Left renal pelvis (tissue), 4 donors: ENCODE measurements around the gene TMEM192. TPM values are rescaled to one million over a fixed set of nuclear protein-coding genes. Genes with fewer than 3 reads are reported as not detected.
"Not testable (repeated sequence)": the region's sequence is repeated elsewhere in the genome, so short reads cannot be mapped to it uniquely, and the experiment has no call there.

Source experiments
- DNase-seq, 4 donors: peaks; one replicate each; pipeline ENCODE4 v3.0.0-alpha.2; 2013; ENCODE audit warnings: low read depth in 4 of 4, low spot score in 3 of 4
- polyA plus RNA-seq, 4 donors: library from polyadenylated mRNA; unstranded; fragments of 120-200 nt; gene quantifications; one replicate each; pipeline ENCODE4 v1.2.1, GENCODE V29; 2013; ENCODE audit not compliant: insufficient read length in 4 of 4

The TMEM192 gene
- polyA plus RNA-seq, 4 donors: 16.4 to 35.2 (median 32.1) TPM

DNA sequence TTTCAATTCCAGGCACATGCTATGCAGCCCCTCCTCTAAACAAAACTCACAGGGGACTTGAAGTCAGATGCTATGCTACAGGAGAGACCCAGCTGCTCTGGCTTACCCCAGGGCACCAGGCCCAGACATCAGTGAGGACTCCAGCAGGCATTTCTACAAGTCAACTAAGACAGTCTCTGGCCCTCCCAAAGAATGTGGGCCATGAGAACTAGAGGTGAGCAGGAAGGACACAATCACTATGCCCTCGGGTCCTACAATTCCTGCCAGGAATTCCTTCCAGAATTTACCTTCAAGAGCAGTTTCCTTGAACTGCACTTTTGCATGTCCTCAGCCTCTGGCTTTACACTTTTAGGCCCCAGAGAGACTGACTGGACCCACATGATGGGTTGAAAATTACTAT, 17.4 kb downstream of the TMEM192 start:
- DNase-seq: no peak

DNA sequence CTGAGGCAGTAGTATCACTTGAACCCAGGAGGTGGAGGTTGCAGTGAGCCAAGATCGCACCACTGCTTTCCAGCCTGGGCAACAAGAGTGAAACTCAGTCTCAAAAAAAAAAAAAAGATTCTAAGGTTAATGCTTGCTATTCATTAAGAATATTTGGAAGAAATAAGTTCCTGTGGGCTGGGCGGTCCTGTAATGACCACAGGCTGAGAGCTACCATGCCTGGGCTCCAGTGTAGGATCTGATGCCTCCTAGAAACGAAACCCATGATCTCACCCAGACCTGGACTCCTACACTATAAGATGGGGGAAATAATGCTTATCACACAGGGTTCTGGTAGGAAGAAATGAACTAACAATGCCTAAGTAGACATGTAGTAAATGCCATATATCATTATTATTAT, 17.8 kb downstream of the TMEM192 start:
- DNase-seq: no peak

DNA sequence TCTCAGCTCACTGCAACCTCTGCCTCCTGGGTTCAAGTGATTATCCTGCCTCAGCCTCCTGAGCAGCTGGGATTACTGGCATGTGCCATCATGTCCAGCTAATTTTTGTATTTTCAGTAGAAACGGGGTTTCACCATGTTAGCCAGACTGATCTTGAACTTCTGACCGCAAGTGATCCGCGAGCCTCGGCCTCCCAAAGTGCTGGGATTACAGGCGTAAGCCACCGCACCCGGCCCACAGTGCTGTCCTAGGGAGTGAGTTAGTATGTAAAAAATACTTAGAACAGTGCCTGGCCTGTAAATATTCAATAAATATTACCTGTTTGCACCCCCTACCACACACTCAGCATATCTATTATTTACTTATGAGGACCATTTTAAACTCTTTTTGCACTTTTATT, 20.5 kb downstream of the TMEM192 start:
- DNase-seq: not testable (repeated sequence)

GRCh38 chr4:165088366-165088765, 24.3 kb downstream of the TMEM192 start:
- DNase-seq: no peak

GRCh38 chr4:165085946-165086345, 26.7 kb downstream of the TMEM192 start:
- no peak for DNase-seq

DNA sequence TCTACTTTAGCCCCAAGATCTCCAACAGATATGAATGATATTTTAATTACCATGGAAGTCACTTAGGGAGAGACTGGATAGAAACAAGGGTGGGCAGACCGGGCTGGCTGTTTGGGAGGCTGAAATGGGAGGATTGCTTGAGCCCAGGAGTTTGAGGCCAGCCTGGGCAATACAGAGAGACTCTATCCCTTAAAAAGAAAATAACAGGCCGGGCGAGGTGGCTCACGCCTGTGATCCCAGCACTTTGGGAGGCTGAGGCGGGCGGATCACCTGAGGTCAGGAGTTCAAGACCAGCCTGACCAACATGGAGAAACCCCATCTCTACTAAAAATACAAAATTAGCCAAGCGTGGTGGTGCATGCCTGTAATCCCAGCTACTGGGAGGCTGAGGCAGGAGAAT, 27.9 kb downstream of the TMEM192 start:
- not testable (repeated sequence) for DNase-seq

DNA sequence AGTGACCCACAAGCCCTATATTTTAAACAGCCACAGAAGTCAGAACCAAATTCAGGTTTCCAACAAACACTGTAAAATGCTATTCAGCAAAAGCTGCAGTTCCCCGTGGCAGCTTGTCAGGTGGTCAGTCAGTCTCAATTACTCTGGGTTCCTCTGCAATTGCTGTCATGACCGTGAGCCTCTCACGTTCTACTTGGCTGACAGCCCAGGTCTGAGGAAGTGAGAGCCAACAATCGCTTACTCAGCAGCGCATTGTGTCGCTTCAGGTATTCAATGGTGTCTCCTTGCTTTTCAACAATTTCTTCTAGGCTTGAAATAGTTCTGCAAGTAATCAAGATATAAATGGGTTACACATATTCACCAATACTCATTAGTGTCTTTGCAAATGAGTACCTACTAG, 33.2 kb downstream of the TMEM192 start:
- peak in 2 of 4 donors; percentile 12 for DNase-seq

GRCh38 chr4:165077034-165077578, 35.6 kb downstream of the TMEM192 start:
- DNase-seq: no peak

DNA sequence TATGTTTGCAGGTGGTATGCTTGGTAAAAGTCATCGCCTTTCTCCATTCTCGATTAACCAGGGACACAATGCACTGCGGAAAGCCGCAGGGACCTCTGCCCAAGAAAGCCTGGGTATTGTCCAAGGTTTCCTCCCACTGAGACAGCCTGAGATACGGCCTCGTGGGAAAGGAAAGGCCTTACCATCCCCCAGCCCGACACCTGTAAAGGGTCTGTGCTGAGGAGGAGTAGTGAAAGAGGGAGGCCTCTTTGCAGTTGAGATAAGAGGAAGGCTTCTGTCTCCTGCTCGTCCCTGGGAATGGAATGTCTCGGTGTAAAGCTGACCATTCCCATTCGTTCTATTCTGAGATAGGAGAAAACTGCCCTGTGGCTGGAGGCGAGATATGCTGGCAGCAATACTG, 39.3 kb downstream of the TMEM192 start:
- DNase-seq: not testable (repeated sequence)

DNA sequence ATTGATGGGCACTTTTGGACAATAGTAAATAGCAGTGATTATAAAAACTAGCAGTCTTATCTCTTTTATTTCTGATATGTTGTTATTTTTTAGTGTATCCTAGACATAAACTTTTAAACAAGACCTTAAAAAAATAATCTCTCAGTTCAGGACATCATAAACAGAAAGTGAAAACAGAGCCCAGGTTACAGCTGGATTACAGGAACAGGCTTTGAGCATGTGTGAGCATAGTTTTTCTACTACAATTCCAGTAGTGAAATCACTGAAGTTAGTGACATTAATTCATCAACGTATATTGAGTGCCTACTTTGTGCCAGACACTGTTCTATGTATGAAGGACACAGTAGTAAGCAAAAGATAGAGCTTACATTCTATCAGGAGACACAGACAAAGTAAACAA, 42.1 kb downstream of the TMEM192 start:
- no peak for DNase-seq

DNA sequence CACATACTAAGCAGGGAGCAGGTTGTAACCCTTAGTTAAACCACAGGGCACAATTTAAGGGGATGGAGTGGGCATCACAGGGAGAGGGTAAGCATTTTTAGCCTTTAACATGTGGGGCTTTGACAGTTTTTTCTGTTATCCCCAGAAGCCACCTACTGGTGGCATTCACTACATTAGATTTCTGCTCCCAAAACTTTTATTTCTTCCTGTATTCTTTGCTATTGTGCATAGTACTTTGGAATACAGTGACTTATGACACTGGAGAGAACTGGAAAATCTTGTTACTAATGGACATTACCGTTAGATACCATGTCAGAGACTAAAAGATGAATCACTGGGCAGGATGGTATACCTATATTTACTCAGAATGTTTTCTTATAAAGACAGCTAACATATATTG, 51.7 kb downstream of the TMEM192 start:
- no peak for DNase-seq

GRCh38 chr4:165059386-165059785, 53.3 kb downstream of the TMEM192 start:
- DNase-seq: no peak

DNA sequence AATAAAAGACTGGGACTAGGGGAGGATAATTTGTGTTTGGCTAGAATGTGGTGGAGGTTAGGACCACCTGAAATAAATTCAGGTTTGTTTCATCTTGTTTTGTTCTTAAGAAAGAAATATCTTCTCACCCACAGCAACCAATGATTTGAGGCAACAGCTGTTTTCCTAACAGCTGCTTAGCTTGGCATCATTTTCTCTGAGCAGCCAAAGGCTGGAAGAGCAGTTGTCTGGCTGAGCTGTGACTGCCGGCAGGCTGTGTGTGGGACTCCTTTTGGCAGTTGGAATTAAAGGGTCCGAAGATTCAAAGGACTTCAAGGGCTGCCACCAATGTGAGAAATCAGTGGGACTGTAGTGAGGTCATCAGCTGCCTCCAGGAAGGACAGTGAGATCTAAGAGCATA, 54.0 kb downstream of the TMEM192 start:
- DNase-seq: no peak

GRCh38 chr4:165055601-165056000, 57.1 kb downstream of the TMEM192 start:
- DNase-seq: no peak

DNA sequence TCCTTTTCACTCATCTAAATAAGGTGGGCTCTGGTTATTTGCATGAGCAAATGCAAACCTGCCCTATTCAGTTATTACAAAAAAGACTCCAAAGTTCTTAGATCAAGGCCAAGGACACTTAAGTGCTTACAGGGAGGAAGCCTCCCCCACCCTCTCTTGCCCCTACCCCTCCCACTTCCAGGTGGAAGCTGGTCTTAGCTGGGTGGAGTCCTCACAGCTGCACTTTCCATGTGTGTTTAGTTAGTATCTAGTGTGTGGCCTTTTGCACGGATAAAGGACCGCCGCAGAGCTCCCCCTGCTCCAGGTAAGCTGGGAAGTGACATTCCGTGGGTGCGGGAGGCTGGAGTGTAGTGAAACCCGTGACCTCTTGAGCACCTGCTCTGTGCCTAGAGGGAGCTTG, 59.0 kb downstream of the TMEM192 start, which contains the start of gene TRIM75:
TRIM75 (plus strand) TSS at position 222 of the 400 bp plus-strand sequence. CDS start 5,282 bp downstream, outside the sequence.
- DNase-seq: no peak

- DNase-seq: no peak
Measured at GRCh38 chr4:165052627-165053026, 60.0 kb downstream of the TMEM192 start.

GRCh38 chr4:165048170-165048569, 64.5 kb downstream of the TMEM192 start:
- no peak for DNase-seq

DNA sequence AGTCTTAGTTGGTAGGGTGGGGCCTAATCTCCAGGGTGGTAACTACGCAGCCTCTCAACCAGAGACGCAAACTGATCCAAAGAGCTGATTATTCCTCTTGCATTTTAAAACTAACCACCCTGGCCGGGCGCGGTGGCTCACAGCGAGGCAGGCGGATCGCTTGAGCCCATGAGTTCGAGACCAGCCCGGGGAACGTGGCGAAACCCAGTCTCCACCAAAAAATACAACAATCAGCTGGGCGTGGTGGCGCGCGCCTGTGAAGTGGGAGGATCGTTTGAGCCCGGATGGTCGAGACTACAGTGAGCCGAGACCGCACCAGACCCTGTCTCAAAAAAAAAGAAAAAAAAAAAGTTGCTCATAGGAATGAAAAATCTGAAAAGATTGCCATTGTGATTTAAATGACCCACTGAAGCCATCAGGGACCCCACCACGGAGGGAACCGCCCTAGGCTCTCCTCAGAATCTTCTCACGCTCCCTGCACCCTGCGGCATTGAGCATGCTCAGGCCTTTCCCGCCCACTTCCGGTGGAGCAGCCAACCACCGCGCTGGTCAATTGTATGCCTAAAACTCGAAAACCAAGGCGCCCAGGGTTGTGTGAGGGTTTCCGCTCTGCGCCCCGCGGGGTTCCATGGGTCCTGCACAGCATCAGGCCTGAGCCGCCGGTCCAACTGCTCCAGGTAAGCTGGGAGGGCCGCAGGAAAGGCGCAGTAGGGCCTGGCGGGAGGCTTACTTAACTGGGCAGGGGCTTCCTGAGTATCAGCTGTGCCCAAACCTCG, 81.0 kb downstream of the TMEM192 start, which contains the start of gene TRIM60:
TRIM60 (plus strand) TSS at position 564 of the 776 bp plus-strand sequence. CDS start 8,074 bp downstream, outside the sequence.
- DNase-seq: no peak

GRCh38 chr4:165027762-165028402, 84.8 kb downstream of the TMEM192 start:
- no peak for DNase-seq

GRCh38 chr4:165025782-165026181, 86.9 kb downstream of the TMEM192 start:
- DNase-seq: not testable (repeated sequence)
